ENCODE measurements around the gene ESPN.
A peak's percentile ranks its signal among the peaks of the same experiment; 100 is the strongest.

The ESPN gene

GRCh38 chr1:6509919-6510291 lies 85.3 kb downstream of the ESPN start:
- no peak overlapping the region for H3K4me3 ChIP-seq (ENCODE audit: low read depth, low read length)
- no peak for TF ChIP-seq MAX (IDR thresholded peaks at IDR 0.05; ENCODE audit: low read depth, low read length)
- peak; percentile 72 for DNase-seq (ENCODE audit: low read depth)

- TF ChIP-seq MAX (IDR thresholded peaks at IDR 0.05; ENCODE audit: low read depth, low read length) (no peak), MYC (IDR thresholded peaks at IDR 0.05; ENCODE audit: low read depth, low read length) (no peak), CTCF (IDR thresholded peaks at IDR 0.05; ENCODE audit: low read depth, low read length) (no peak), POLR2A (IDR thresholded peaks at IDR 0.05; ENCODE audit: extremely low read depth, insufficient read length) (no peak)
- no peak overlapping the region for H3K4me3 ChIP-seq (ENCODE audit: low read depth, low read length)
- no peak for DNase-seq (ENCODE audit: low read depth)
Observed at GRCh38 chr1:6510493-6510892, 85.9 kb downstream of the ESPN start.
